ENCODE measurements around the gene ALKBH7. TPM values are rescaled to one million over a fixed set of nuclear protein-coding genes. Genes with fewer than 3 reads are reported as not detected.

ALKBH7 gene
- total RNA-seq, 1 experiment from 2014 or later: 95.7 TPM

DNA sequence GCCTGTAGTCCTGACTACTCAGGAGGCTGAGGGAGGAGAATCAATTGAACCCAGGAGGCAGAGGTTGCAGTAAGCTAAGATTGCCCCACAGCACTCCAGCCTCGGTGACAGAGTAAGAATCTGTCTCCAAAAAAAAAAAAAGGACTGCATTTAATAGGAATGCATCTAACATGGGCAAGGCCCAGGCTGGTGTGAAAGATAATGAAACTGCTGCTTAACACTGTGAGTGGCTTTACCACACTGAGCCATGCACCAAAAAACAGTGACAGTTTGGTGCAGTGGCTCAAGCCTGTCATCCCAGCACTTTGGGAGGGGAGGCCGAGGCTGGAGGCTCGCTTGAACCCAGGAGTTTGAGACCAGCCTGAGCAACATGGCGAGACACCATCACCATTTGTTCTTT, 11.8 kb downstream of the ALKBH7 start:
- H3K4me3 ChIP-seq (ENCODE audit: low read length): no peak overlapping the region
- H4K20me1 ChIP-seq (ENCODE audit: insufficient read depth, low read depth, low read length): no peaks in the 10 kb centered on the region
- no peaks in the 10 kb centered on the region for H3K9me3 ChIP-seq (ENCODE audit: low read length)
- no peaks in the 10 kb centered on the region for H3K79me2 ChIP-seq (ENCODE audit: low read length)
- no peaks in the 10 kb centered on the region for H3K9me2 ChIP-seq (replicated peaks; ENCODE audit: insufficient read depth, low read length)
- H3K27me3 ChIP-seq (ENCODE audit: low read length): no peaks in the 10 kb centered on the region
- H2AFZ ChIP-seq (ENCODE audit: low read length): no peak overlapping the region
- H3K36me3 ChIP-seq (ENCODE audit: insufficient read depth, low read length): peaks cover 28% of the 10 kb centered on the region
- no peak overlapping the region for H3K9ac ChIP-seq (ENCODE audit: low read length)
- DNase-seq: peak; percentile 10
- no peak overlapping the region for H3K27ac ChIP-seq (ENCODE audit: low read length)
- no peak overlapping the region for H3K4me2 ChIP-seq (ENCODE audit: low read depth, low read length, poor library complexity, severe bottlenecking)
- no peaks in the 10 kb centered on the region for H3K4me1 ChIP-seq (ENCODE audit: low read length)

GRCh38 chr19:6387372-6387771, 14.8 kb downstream of the ALKBH7 start:
- Histone ChIP-seq H3K9me2 (replicated peaks; ENCODE audit: insufficient read depth, low read length) (no peaks in the 10 kb centered on the region), H4K20me1 (ENCODE audit: insufficient read depth, low read depth, low read length) (no peaks in the 10 kb centered on the region), H2AFZ (ENCODE audit: low read length) (no peak overlapping the region), H3K79me2 (ENCODE audit: low read length) (peaks cover 20% of the 10 kb centered on the region), H3K9me3 (ENCODE audit: low read length) (no peaks in the 10 kb centered on the region), H3K36me3 (ENCODE audit: insufficient read depth, low read length) (peaks cover 15% of the 10 kb centered on the region), H3K4me1 (ENCODE audit: low read length) (peaks cover 9% of the 10 kb centered on the region), H3K4me3 (ENCODE audit: low read length) (no peak overlapping the region), H3K9ac (ENCODE audit: low read length) (no peak overlapping the region), H3K4me2 (ENCODE audit: low read depth, low read length, poor library complexity, severe bottlenecking) (no peak overlapping the region), H3K27ac (ENCODE audit: low read length) (no peak overlapping the region), H3K27me3 (ENCODE audit: low read length) (no peaks in the 10 kb centered on the region)
- DNase-seq: peak; percentile 23

DNA sequence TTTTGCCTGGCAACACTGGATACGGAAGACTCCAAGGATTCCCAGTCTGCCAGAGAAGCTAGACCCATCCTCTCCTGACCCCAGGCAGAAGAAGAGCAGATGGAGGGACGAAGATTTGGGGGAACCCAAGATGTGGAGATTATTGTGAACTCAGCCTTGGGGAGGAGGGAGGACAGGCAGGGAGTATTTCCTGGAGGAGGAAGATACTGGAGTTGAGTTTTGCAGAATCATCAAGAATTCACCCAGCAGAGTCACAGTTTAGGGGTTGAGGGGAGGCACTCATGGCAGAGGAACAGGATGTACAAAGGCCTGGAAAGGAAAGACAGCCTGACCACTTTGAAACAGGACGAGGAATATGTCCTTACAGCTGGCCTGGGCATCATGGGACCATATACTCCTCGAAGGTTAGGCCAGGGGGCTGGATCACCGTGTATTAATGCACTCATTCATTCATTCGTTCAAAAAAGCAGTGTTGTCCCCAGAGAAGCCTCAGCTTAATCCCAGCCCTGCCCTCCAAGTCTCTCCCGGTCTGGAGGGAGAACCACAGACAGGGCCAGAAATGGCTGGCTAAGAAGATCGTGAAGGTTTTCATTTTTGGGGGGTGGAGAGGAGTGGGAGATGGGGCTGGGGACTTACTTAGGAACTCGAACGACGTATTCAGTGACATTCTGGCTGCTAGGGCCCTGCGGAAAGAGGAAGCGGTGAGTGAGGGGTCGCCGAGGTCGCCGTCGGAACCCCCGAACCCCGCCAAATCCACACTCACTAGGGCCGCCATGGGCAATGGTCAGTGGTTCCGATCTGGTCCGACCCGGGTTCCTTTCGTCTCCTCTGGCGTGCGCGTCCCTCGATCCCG, 19.9 kb downstream of the ALKBH7 start:
- peak overlapping the region; percentile 93 for H3K4me2 ChIP-seq (ENCODE audit: low read depth, low read length, poor library complexity, severe bottlenecking)
- H3K4me3 ChIP-seq (ENCODE audit: low read length): peak overlapping the region; percentile 97
- no peaks in the 10 kb centered on the region for H3K9me3 ChIP-seq (ENCODE audit: low read length)
- H3K9me2 ChIP-seq (replicated peaks; ENCODE audit: insufficient read depth, low read length): no peaks in the 10 kb centered on the region
- peak overlapping the region; percentile 100; the same call in 1 of the 2 replicates for H2AFZ ChIP-seq (ENCODE audit: low read length)
- H3K27ac ChIP-seq (ENCODE audit: low read length): no peak overlapping the region
- H3K27me3 ChIP-seq (ENCODE audit: low read length): no peaks in the 10 kb centered on the region
- H3K79me2 ChIP-seq (ENCODE audit: low read length): peaks cover 26% of the 10 kb centered on the region
- H3K9ac ChIP-seq (ENCODE audit: low read length): peak overlapping the region; percentile 97
- no peaks in the 10 kb centered on the region for H4K20me1 ChIP-seq (ENCODE audit: insufficient read depth, low read depth, low read length)
- DNase-seq: peak; percentile 38
- peaks cover 10% of the 10 kb centered on the region; the same call in 1 of the 2 replicates for H3K36me3 ChIP-seq (ENCODE audit: insufficient read depth, low read length)
- peaks cover 18% of the 10 kb centered on the region for H3K4me1 ChIP-seq (ENCODE audit: low read length)

GRCh38 chr19:6393074-6393982, 20.7 kb downstream of the ALKBH7 start, which contains the start of gene GTF2F1:
TSS of gene GTF2F1 (minus strand) at chr19:6393164. CDS start at chr19:6392995, 169 bp downstream.
- H3K9me3 ChIP-seq (ENCODE audit: low read length): no peaks in the 10 kb centered on the region
- no peaks in the 10 kb centered on the region for H3K9me2 ChIP-seq (replicated peaks; ENCODE audit: insufficient read depth, low read length)

DNA sequence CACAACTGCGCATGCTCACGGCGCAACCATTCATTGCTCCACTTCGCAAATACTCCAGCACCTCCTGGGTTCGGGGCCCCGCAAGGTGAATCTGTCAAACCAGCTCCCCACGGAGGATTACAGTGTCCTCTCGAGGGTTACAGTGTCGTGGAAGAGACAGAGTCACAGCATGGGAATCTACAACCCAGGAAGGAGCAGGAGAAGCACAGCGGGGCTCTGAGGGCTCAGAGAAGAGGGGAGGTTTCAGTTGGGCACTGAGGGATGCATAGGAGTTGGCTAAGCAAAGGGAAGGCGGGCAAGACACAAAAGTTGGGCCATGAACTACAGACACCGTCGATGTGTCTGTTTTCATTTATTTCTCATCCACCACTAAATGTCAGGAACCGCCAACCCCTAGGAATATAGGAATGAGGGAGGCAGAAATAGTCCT, 21.4 kb downstream of the ALKBH7 start:
- no peaks in the 10 kb centered on the region for H3K9me2 ChIP-seq (replicated peaks; ENCODE audit: insufficient read depth, low read length)
- peak overlapping the region; percentile 97 for H3K4me3 ChIP-seq (ENCODE audit: low read length)
- H3K36me3 ChIP-seq (ENCODE audit: insufficient read depth, low read length): peaks cover 10% of the 10 kb centered on the region; the same call in 1 of the 2 replicates
- H3K9ac ChIP-seq (ENCODE audit: low read length): peak overlapping the region; percentile 97
- peaks cover 18% of the 10 kb centered on the region for H3K4me1 ChIP-seq (ENCODE audit: low read length)
- H2AFZ ChIP-seq (ENCODE audit: low read length): peak overlapping the region; percentile 100
- DNase-seq: peak; percentile 87
- peaks cover 26% of the 10 kb centered on the region for H3K79me2 ChIP-seq (ENCODE audit: low read length)
- H3K27me3 ChIP-seq (ENCODE audit: low read length): no peaks in the 10 kb centered on the region
- H3K4me2 ChIP-seq (ENCODE audit: low read depth, low read length, poor library complexity, severe bottlenecking): peak overlapping the region; percentile 93
- no peaks in the 10 kb centered on the region for H4K20me1 ChIP-seq (ENCODE audit: insufficient read depth, low read depth, low read length)
- H3K27ac ChIP-seq (ENCODE audit: low read length): no peak overlapping the region
- no peaks in the 10 kb centered on the region for H3K9me3 ChIP-seq (ENCODE audit: low read length)

More at GRCh38 chr19:6393074-6393982, 20.7 kb downstream of the ALKBH7 start, which contains the start of gene GTF2F1:
- Histone ChIP-seq H3K4me3 (ENCODE audit: low read length) (peak within 1 kb of the TSS; percentile 97), H3K27ac (ENCODE audit: low read length) (peak within 1 kb of the TSS; percentile 35; the same call in 1 of the 2 replicates), H3K79me2 (ENCODE audit: low read length) (peaks cover 26% of the 10 kb centered on the region), H4K20me1 (ENCODE audit: insufficient read depth, low read depth, low read length) (no peaks in the 10 kb centered on the region), H3K4me1 (ENCODE audit: low read length) (peaks cover 18% of the 10 kb centered on the region), H3K4me2 (ENCODE audit: low read depth, low read length, poor library complexity, severe bottlenecking) (peak within 1 kb of the TSS; percentile 93), H3K36me3 (ENCODE audit: insufficient read depth, low read length) (peaks cover 10% of the 10 kb centered on the region; the same call in 1 of the 2 replicates), H2AFZ (ENCODE audit: low read length) (peak within 1 kb of the TSS; percentile 100), H3K27me3 (ENCODE audit: low read length) (no peaks in the 10 kb centered on the region), H3K9ac (ENCODE audit: low read length) (peak within 1 kb of the TSS; percentile 97)
- DNase-seq: peak; percentile 98

- DNase-seq: peak; percentile 38
- no peak overlapping the region for H3K4me3 ChIP-seq (ENCODE audit: low read length)
- H3K36me3 ChIP-seq (ENCODE audit: insufficient read depth, low read length): peaks cover 4% of the 10 kb centered on the region; the same call in 1 of the 2 replicates
- peaks cover 18% of the 10 kb centered on the region for H3K4me1 ChIP-seq (ENCODE audit: low read length)
- no peak overlapping the region for H3K27ac ChIP-seq (ENCODE audit: low read length)
- H3K27me3 ChIP-seq (ENCODE audit: low read length): no peaks in the 10 kb centered on the region
- H3K9me3 ChIP-seq (ENCODE audit: low read length): no peaks in the 10 kb centered on the region
- no peaks in the 10 kb centered on the region for H3K9me2 ChIP-seq (replicated peaks; ENCODE audit: insufficient read depth, low read length)
- no peaks in the 10 kb centered on the region for H4K20me1 ChIP-seq (ENCODE audit: insufficient read depth, low read depth, low read length)
- H3K79me2 ChIP-seq (ENCODE audit: low read length): peaks cover 22% of the 10 kb centered on the region
- H3K9ac ChIP-seq (ENCODE audit: low read length): no peak overlapping the region
- H2AFZ ChIP-seq (ENCODE audit: low read length): no peak overlapping the region
- H3K4me2 ChIP-seq (ENCODE audit: low read depth, low read length, poor library complexity, severe bottlenecking): no peak overlapping the region
These were observed 22.2 kb downstream of the ALKBH7 start for GRCh38 chr19:6394831-6395230.

DNA sequence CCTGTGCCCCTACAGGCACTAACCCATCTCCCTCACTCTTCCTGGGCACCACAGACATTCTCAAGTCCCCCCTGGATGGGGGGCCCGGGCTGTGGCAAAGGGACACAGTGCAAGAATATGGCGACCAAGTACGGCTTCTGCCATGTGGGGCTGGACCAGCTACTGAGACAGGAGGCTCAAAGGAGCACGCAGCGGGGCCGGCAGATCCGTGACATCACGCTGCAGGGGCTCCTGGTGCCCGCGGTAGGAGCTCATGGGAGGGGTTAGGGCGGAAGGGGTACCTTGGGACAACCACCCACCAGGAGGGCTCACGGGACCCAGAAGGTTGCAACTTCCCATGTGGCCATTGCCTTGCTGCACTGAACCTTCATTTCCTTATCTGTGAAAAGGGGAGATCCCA, 23.7 kb downstream of the ALKBH7 start:
- no peaks in the 10 kb centered on the region for H4K20me1 ChIP-seq (ENCODE audit: insufficient read depth, low read depth, low read length)
- no peak overlapping the region for H3K9ac ChIP-seq (ENCODE audit: low read length)
- peaks cover 16% of the 10 kb centered on the region for H3K79me2 ChIP-seq (ENCODE audit: low read length)

More for the DNA sequence above, 23.7 kb downstream of the ALKBH7 start:
- Histone ChIP-seq H3K27me3 (ENCODE audit: low read length) (no peaks in the 10 kb centered on the region), H2AFZ (ENCODE audit: low read length) (no peak overlapping the region), H3K4me2 (ENCODE audit: low read depth, low read length, poor library complexity, severe bottlenecking) (no peak overlapping the region), H3K9me2 (replicated peaks; ENCODE audit: insufficient read depth, low read length) (no peaks in the 10 kb centered on the region), H3K4me1 (ENCODE audit: low read length) (peaks cover 18% of the 10 kb centered on the region), H3K36me3 (ENCODE audit: insufficient read depth, low read length) (0 out of 2 replicates have a peak, but pooled peaks cover 3% of the 10 kb centered on the region), H3K4me3 (ENCODE audit: low read length) (no peak overlapping the region), H3K9me3 (ENCODE audit: low read length) (no peaks in the 10 kb centered on the region), H3K27ac (ENCODE audit: low read length) (no peak overlapping the region)
- peak; percentile 31 for DNase-seq
